ENCODE results near the gene COMT. TPM values are rescaled to one million over a fixed set of nuclear protein-coding genes. Genes with fewer than 3 reads are reported as not detected.

The COMT gene
- total and polyA plus RNA-seq, 3 donors from 2014 or later, result 147 to 427 (median 278) TPM

GRCh38 chr22:19928207-19928606 lies 13.4 kb upstream of the COMT start:
- WGBS, 2 donors, result 84 to 90% methylated on average over 11 of the region's 11 CpGs
- Histone ChIP-seq H3K27ac (no peak overlapping the region), H3K4me1 (no peaks in the 10 kb centered on the region), H3K36me3 (ENCODE audit: low read depth, missing control alignments) (no peaks in the 10 kb centered on the region), H3K27me3 (no peaks in the 10 kb centered on the region), H3K9me3 (no peaks in the 10 kb centered on the region), H3K4me3 (no peak overlapping the region)
- no peak for DNase-seq
- TF ChIP-seq, protein P1, sequence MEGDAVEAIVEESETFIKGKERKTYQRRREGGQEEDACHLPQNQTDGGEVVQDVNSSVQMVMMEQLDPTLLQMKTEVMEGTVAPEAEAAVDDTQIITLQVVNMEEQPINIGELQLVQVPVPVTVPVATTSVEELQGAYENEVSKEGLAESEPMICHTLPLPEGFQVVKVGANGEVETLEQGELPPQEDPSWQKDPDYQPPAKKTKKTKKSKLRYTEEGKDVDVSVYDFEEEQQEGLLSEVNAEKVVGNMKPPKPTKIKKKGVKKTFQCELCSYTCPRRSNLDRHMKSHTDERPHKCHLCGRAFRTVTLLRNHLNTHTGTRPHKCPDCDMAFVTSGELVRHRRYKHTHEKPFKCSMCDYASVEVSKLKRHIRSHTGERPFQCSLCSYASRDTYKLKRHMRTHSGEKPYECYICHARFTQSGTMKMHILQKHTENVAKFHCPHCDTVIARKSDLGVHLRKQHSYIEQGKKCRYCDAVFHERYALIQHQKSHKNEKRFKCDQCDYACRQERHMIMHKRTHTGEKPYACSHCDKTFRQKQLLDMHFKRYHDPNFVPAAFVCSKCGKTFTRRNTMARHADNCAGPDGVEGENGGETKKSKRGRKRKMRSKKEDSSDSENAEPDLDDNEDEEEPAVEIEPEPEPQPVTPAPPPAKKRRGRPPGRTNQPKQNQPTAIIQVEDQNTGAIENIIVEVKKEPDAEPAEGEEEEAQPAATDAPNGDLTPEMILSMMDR (IDR thresholded peaks at IDR 0.05), result no peak
- no peak for TF ChIP-seq POLR2A (IDR thresholded peaks at IDR 0.05)
- intact Hi-C loops (cut with DNase I; ENCODE audit: low total_unique reads), result no loop called here

- Histone ChIP-seq H3K9me3 (no peaks in the 10 kb centered on the region), H3K4me1 (no peaks in the 10 kb centered on the region), H3K27me3 (no peaks in the 10 kb centered on the region), H3K36me3 (ENCODE audit: low read depth, missing control alignments) (no peaks in the 10 kb centered on the region), H3K4me3 (no peak overlapping the region), H3K27ac (no peak overlapping the region)
- WGBS, 2 donors, result 89 to 94% methylated on average over 9 to 21 of the region's 21 CpGs
- no peak for DNase-seq
- TF ChIP-seq, protein P1 (IDR thresholded peaks at IDR 0.05), result no peak
- no peak for TF ChIP-seq POLR2A (IDR thresholded peaks at IDR 0.05)
- intact Hi-C loops (cut with DNase I; ENCODE audit: low total_unique reads), result no loop called here
Measured at GRCh38 chr22:19929586-19930550, 11.7 kb upstream of the COMT start.

DNA sequence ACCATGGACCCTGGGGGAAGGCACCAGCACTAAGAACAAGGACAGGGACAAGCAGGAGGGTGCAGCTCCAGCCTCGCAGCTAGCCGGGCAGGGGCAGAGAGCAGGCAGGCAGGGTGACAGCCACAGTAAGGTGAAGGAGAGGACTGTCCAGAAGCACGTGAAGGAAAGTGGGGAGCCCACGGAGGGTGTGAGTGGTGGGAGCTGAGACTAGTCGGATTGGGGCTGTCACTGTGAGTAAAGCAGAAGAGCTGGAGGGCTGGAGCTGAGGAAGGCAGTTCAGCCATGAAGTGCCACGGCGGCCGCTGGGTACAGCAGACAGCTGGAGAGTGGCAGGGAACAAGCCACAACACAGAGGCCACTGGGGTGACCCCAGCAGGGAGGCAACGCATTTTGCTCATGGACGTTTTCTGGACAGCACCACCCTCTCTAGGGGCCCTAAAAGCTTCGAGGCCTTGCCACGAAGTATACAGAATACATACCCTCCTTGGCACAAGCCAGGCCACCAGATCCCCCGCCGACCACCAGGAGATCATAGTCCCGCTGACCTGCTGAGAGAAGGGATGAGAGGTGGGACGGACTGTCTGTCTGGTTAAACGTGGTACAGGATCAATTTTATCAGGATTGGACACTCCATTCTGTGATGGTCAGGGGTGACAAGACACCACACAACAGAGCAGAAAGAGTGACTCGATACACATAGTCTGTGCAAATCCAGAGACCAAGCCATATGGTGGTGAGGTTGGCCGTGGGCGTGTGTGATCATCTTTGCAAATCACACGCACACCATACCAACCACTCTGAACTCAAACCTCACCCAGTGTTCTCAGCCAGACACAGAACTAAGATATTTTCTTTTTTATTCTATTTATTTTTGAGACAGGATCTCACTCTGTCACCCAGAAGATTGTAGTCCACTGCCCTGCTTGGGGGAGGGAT lies 10.8 kb upstream of the COMT start:
- intact Hi-C loops (cut with DNase I; ENCODE audit: low total_unique reads), result no loop called here
- no peaks in the 10 kb centered on the region for H3K9me3 ChIP-seq
- no peak overlapping the region for H3K4me3 ChIP-seq
- H3K4me1 ChIP-seq, result no peaks in the 10 kb centered on the region
- no peaks in the 10 kb centered on the region for H3K36me3 ChIP-seq (ENCODE audit: low read depth, missing control alignments)
- no peaks in the 10 kb centered on the region for H3K27me3 ChIP-seq
- WGBS, 2 donors, result 90 to 94% methylated on average over 18 to 21 of the region's 21 CpGs
- no peak for DNase-seq
- H3K27ac ChIP-seq, result no peak overlapping the region
- no peak for TF ChIP-seq POLR2A (IDR thresholded peaks at IDR 0.05)
- TF ChIP-seq, protein P1 (IDR thresholded peaks at IDR 0.05), result no peak

DNA sequence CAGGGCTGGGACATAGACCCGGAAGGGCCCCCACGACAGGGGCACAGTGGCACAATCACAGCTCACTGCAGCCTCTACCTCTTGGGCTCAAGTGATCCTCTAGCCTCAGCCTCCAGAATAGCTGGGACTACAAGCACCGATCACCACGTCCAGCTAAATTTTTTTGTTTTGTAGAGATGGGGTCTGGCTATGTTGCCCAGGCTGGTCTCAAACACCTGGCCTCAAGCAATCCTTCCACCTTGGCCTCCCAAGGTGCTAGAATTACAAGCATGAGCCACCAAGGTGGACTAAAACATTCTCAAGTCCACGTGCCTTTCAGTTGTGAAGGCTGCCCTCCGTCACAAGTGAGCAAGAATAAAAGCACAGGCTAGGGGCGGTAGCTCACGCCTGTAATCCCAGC lies 10.1 kb upstream of the COMT start:
- Histone ChIP-seq H3K9me3 (no peaks in the 10 kb centered on the region), H3K27ac (no peak overlapping the region), H3K27me3 (no peaks in the 10 kb centered on the region), H3K4me3 (no peak overlapping the region), H3K36me3 (ENCODE audit: low read depth, missing control alignments) (no peaks in the 10 kb centered on the region), H3K4me1 (no peaks in the 10 kb centered on the region)
- intact Hi-C loops (cut with DNase I; ENCODE audit: low total_unique reads), result no loop called here
- 94 to 97% methylated on average over 7 to 8 of the region's 8 CpGs for WGBS, 2 donors
- no peak for DNase-seq
- TF ChIP-seq, protein P1 (IDR thresholded peaks at IDR 0.05), result no peak
- no peak for TF ChIP-seq POLR2A (IDR thresholded peaks at IDR 0.05)
